ENCODE data around the gene AVEN.

DNA sequence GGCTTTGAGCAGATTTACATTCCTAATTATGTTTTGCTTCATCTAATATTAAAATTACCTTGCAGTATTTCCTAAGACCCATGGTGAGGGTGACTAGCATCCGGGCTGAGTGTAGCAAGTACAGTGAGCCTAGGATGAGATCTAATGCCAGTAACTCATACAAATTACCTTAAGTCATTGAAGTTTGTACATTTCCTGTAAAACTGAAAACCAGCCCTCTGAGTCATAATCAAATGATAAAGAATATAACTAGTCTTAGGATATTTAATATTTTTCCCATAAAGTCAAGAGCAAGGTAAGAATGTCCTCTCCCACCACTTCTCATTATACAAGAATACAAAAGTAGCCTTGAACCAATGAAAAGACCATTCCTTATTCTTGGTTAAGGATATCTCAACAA lies 125.5 kb downstream of the AVEN start:
- TF ChIP-seq, protein P1, sequence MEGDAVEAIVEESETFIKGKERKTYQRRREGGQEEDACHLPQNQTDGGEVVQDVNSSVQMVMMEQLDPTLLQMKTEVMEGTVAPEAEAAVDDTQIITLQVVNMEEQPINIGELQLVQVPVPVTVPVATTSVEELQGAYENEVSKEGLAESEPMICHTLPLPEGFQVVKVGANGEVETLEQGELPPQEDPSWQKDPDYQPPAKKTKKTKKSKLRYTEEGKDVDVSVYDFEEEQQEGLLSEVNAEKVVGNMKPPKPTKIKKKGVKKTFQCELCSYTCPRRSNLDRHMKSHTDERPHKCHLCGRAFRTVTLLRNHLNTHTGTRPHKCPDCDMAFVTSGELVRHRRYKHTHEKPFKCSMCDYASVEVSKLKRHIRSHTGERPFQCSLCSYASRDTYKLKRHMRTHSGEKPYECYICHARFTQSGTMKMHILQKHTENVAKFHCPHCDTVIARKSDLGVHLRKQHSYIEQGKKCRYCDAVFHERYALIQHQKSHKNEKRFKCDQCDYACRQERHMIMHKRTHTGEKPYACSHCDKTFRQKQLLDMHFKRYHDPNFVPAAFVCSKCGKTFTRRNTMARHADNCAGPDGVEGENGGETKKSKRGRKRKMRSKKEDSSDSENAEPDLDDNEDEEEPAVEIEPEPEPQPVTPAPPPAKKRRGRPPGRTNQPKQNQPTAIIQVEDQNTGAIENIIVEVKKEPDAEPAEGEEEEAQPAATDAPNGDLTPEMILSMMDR (conservative IDR thresholded peaks at IDR 0.05; ENCODE audit: low read length) = no peak
- no peak for TF ChIP-seq EZH2phosphoT487 (IDR thresholded peaks at IDR 0.05; ENCODE audit: borderline replicate concordance)
